NOMO-1 (cell line): ENCODE results near the gene HPCAL1.

Experiments
- DNase-seq, 2 experiments: peaks; one replicate each; lab custom pipeline; 2025; ENCODE audit not compliant: unreplicated experiment in 2 of 2; lab: John Stamatoyannopoulos, UW

Gene HPCAL1

GRCh38 chr2:10382354-10383061, 79.8 kb downstream of the HPCAL1 start:
- peak; percentile 72 to 77 for DNase-seq

GRCh38 chr2:10383960-10384734, 81.4 kb downstream of the HPCAL1 start:
- DNase-seq, result peak in 1 of 2 experiments; percentile 4

- DNase-seq, result no peak
Measured at GRCh38 chr2:10385501-10385900, 82.8 kb downstream of the HPCAL1 start.

GRCh38 chr2:10385933-10386773, 83.4 kb downstream of the HPCAL1 start:
- peak in 1 of 2 experiments; percentile 3 for DNase-seq

GRCh38 chr2:10387033-10387432, 84.3 kb downstream of the HPCAL1 start:
- DNase-seq, result no peak

GRCh38 chr2:10388954-10389560, 86.4 kb downstream of the HPCAL1 start:
- DNase-seq, result no peak

- DNase-seq, result no peak
Measured at GRCh38 chr2:10389573-10389972, 86.9 kb downstream of the HPCAL1 start.

- DNase-seq, result peak; percentile 17 to 43
Measured at GRCh38 chr2:10390369-10390801, 87.7 kb downstream of the HPCAL1 start.

GRCh38 chr2:10392100-10392499, 89.4 kb downstream of the HPCAL1 start:
- DNase-seq, result no peak

- DNase-seq, result no peak
Measured at GRCh38 chr2:10392548-10392947, 89.8 kb downstream of the HPCAL1 start.

GRCh38 chr2:10392951-10393639, 90.4 kb downstream of the HPCAL1 start:
- no peak for DNase-seq

- no peak for DNase-seq
Measured at GRCh38 chr2:10393640-10393982, 90.9 kb downstream of the HPCAL1 start.

- DNase-seq, result no peak
Measured at GRCh38 chr2:10395893-10396292, 93.2 kb downstream of the HPCAL1 start.

GRCh38 chr2:10396464-10396863, 93.8 kb downstream of the HPCAL1 start:
- DNase-seq, result no peak

- DNase-seq, result no peak
Measured at GRCh38 chr2:10397297-10397875, 94.7 kb downstream of the HPCAL1 start.

- no peak for DNase-seq
Measured at GRCh38 chr2:10397878-10398277, 95.2 kb downstream of the HPCAL1 start.

GRCh38 chr2:10398496-10398895, 95.8 kb downstream of the HPCAL1 start:
- peak; percentile 15 to 47 for DNase-seq

GRCh38 chr2:10399358-10399757, 96.7 kb downstream of the HPCAL1 start:
- no peak for DNase-seq

- DNase-seq, result no peak
Measured at GRCh38 chr2:10400002-10400401, 97.3 kb downstream of the HPCAL1 start.

- DNase-seq, result peak; percentile 78 to 82
Measured at GRCh38 chr2:10400568-10400977, 97.9 kb downstream of the HPCAL1 start.
